Panc1 (cell line): ENCODE measurements around the gene ZC3H11A. TPM values are rescaled to one million over a fixed set of nuclear protein-coding genes. Genes with fewer than 3 reads are reported as not detected.
"Not testable (repeated sequence)": the region's sequence is repeated elsewhere in the genome, so short reads cannot be mapped to it uniquely, and the experiment has no call there.

Experiments used
- ATAC-seq: fragments of 200-7000 bp; cut with Tn5 transposase; 2 replicates; pipeline ENCODE4 v1.9.1; 2020; ENCODE audit warnings: mild to moderate bottlenecking, moderate library complexity
- BruUV-seq: library from RNA; stranded (reverse); fragments of 400-500 nt; replicated peaks from 2 replicates; lab custom pipeline; 2021; lab: Mats Ljungman, UMichigan
- CTCF ChIA-PET: fragments of 300-600 bp; sonication (Branson Sonifier 250); formaldehyde crosslinking; loops from one replicate; lab custom pipeline; 2022; ENCODE audit warnings: antibody characterized with exemption; lab: Charles Lee
- POLR2A ChIA-PET: fragments of 300-600 bp; sonication (Branson Sonifier 250); formaldehyde crosslinking; loops from one replicate; lab custom pipeline; 2022; ENCODE audit warnings: antibody characterized with exemption; lab: Charles Lee
- DNase-seq: peaks from one replicate; pipeline ENCODE4 v3.0.0-alpha.2; 2010; ENCODE audit warnings: low read depth, low spot score
- H3K27ac ChIP-seq: 2 replicates; pipeline ENCODE4 v1.5.1; 2011; ENCODE audit warnings: mild to moderate bottlenecking, low read length, inconsistent platforms
- H3K27me3 ChIP-seq: fragments of 200-500 bp; sonication (Bioruptor generic); 2 replicates; pipeline ENCODE4 v1.6.0; 2014; ENCODE audit warnings: low read length, inconsistent platforms; ENCODE audit not compliant: control insufficient read depth, insufficient read depth
- H3K36me3 ChIP-seq: fragments of 200-500 bp; sonication (Bioruptor generic); 2 replicates; pipeline ENCODE4 v1.5.1; 2014; ENCODE audit warnings: inconsistent platforms, mild to moderate bottlenecking, low read length, moderate library complexity; ENCODE audit not compliant: control insufficient read depth, insufficient read depth
- H3K4me1 ChIP-seq: 2 replicates; pipeline ENCODE4 v1.5.1; 2011; ENCODE audit warnings: inconsistent platforms, mild to moderate bottlenecking, low read length, moderate library complexity; ENCODE audit not compliant: control insufficient read depth, insufficient read depth
- H3K4me3 ChIP-seq, 2 experiments: 2 replicates each; pipeline ENCODE4 v1.5.1; 2011 to 2012; ENCODE audit warnings: low read depth in 2 of 2, low read length in 2 of 2, mild to moderate bottlenecking in 2 of 2, inconsistent platforms in 1 of 2, moderate library complexity in 1 of 2
- H3K9me3 ChIP-seq: fragments of 200-500 bp; sonication (Bioruptor generic); 2 replicates; pipeline ENCODE4 v1.5.1; 2014; ENCODE audit warnings: low read depth, mild to moderate bottlenecking, inconsistent platforms, low read length, moderate library complexity; ENCODE audit not compliant: control insufficient read depth, insufficient read depth
- POLR2AphosphoS5 ChIP-seq: IDR thresholded peaks from 2 replicates; pipeline ENCODE4 v1.6.1; 2012; ENCODE audit warnings: mild to moderate bottlenecking, low read depth, low read length, moderate library complexity
- REST ChIP-seq, 2 experiments: IDR thresholded peaks; 2 replicates each; pipeline ENCODE4 v1.6.1; 2011 to 2012; ENCODE audit warnings: low read depth in 2 of 2, control low read depth in 1 of 2, low read length in 1 of 2, mild to moderate bottlenecking in 1 of 2, moderate library complexity in 1 of 2; ENCODE audit not compliant: insufficient read depth in 1 of 2
- SIN3A ChIP-seq: IDR thresholded peaks from 2 replicates; pipeline ENCODE4 v1.6.1; 2012; ENCODE audit warnings: low read depth, mild to moderate bottlenecking, low read length, moderate library complexity, borderline replicate concordance; ENCODE audit not compliant: insufficient read depth
- TCF7L2 ChIP-seq: IDR thresholded peaks from 2 replicates; pipeline ENCODE4 v1.6.1; 2011; ENCODE audit warnings: mild to moderate bottlenecking, low read depth, low read length, inconsistent platforms
- in situ Hi-C: cut with HindIII; loops from 2 replicates; pipeline ENCODE4 v1.10.0; 2016; ENCODE audit warnings: low sequenced_read_pairs, low pct_unique_long_range_greater_than_20kb
- intact Hi-C: fragments of 100-400 bp; cut with micrococcal nuclease; formaldehyde crosslinking; loops from one replicate; pipeline ENCODE4 v1.10.0; 2022; ENCODE audit not compliant: unreplicated experiment
- total RNA-seq: library from RNA; stranded (reverse); gene quantifications from one replicate; pipeline ENCODE4 v1.2.1, GENCODE V29; 2021; ENCODE audit not compliant: unreplicated experiment
- TF ChIP-seq, protein P1 (sequence below): fragments of 450-650 bp; IDR thresholded peaks from 2 replicates; pipeline ENCODE4 v1.5.1; 2017; ENCODE audit warnings: mild to moderate bottlenecking

The ZC3H11A gene
- total RNA-seq, 1 experiment from 2014 or later, result 69.6 TPM

GRCh38 chr1:203756036-203756435 is 39.4 kb upstream of the ZC3H11A start:
- Histone ChIP-seq H3K9me3 (no peaks in the 10 kb centered on the region), H3K4me3 (no peak overlapping the region), H3K4me1 (no peaks in the 10 kb centered on the region), H3K27me3 (no peaks in the 10 kb centered on the region), H3K27ac (no peak overlapping the region), H3K36me3 (no peaks in the 10 kb centered on the region)
- no TSS peak for BruUV-seq
- ATAC-seq, result no peak
- intact Hi-C loops (no loop called here), in situ Hi-C loops (no loop called here)
- ChIA-PET POLR2A (no interaction called here), CTCF (no interaction called here)
- TF ChIP-seq POLR2AphosphoS5, result no peak
- TF ChIP-seq, protein P1, sequence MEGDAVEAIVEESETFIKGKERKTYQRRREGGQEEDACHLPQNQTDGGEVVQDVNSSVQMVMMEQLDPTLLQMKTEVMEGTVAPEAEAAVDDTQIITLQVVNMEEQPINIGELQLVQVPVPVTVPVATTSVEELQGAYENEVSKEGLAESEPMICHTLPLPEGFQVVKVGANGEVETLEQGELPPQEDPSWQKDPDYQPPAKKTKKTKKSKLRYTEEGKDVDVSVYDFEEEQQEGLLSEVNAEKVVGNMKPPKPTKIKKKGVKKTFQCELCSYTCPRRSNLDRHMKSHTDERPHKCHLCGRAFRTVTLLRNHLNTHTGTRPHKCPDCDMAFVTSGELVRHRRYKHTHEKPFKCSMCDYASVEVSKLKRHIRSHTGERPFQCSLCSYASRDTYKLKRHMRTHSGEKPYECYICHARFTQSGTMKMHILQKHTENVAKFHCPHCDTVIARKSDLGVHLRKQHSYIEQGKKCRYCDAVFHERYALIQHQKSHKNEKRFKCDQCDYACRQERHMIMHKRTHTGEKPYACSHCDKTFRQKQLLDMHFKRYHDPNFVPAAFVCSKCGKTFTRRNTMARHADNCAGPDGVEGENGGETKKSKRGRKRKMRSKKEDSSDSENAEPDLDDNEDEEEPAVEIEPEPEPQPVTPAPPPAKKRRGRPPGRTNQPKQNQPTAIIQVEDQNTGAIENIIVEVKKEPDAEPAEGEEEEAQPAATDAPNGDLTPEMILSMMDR, result no peak
- no peak for TF ChIP-seq REST (IDR thresholded peaks at IDR 0.05; ENCODE audit: insufficient read depth in 1 of 2, low read depth in 2 of 2, low read length in 1 of 2)
- no peak for TF ChIP-seq TCF7L2
- TF ChIP-seq SIN3A, result no peak
- no peak for DNase-seq

- CTCF ChIA-PET, result not testable (repeated sequence)
These were observed 36.7 kb upstream of the ZC3H11A start for GRCh38 chr1:203758749-203759148.

DNA sequence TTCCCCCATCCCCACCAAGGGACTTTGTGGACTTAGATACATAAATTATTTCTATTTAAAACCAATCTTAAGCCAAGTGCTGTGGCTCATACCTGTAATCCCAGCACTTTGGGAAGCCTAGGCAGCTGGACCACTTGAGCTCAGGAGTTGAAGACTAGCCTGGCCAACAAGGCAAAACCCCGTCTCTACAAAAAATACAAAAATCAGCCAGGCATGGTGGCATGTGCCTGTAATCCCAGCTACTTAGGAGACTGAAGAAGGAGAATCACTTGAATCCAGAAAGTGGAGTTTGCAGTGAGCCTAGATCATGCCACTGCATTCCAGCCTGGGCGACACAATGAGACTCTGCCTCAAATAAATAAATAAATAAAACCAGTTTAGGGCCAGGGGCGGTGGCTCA is 34.9 kb upstream of the ZC3H11A start:
- ATAC-seq (no peak), DNase-seq (no peak)
- BruUV-seq, result no TSS peak
- H3K9me3 ChIP-seq, result no peaks in the 10 kb centered on the region
- no peak overlapping the region for H3K4me3 ChIP-seq
- TF ChIP-seq POLR2AphosphoS5, result no peak
- TF ChIP-seq SIN3A, result no peak
- no peak for TF ChIP-seq TCF7L2
- no peak for TF ChIP-seq REST (IDR thresholded peaks at IDR 0.05; ENCODE audit: insufficient read depth in 1 of 2, low read depth in 2 of 2, low read length in 1 of 2)
- TF ChIP-seq, protein P1, result no peak
- H3K27ac ChIP-seq, result no peak overlapping the region
- H3K4me1 ChIP-seq, result no peaks in the 10 kb centered on the region
- ChIA-PET CTCF (no interaction called here), POLR2A (interaction anchor here (0.6 to 0.7 kb wide), 2 partner anchors 33 to 352 kb away, joined by 3 read pairs; no protein-coding TSS in a partner anchor)
- intact Hi-C loops (no loop called here), in situ Hi-C loops (no loop called here)
- H3K27me3 ChIP-seq, result no peaks in the 10 kb centered on the region
- no peaks in the 10 kb centered on the region for H3K36me3 ChIP-seq

More at GRCh38 chr1:203758749-203759148, 36.7 kb upstream of the ZC3H11A start:
- ATAC-seq, H3K27me3 ChIP-seq, H3K27ac ChIP-seq, H3K4me1 ChIP-seq, DNase-seq, BruUV-seq, H3K9me3 ChIP-seq, H3K36me3 ChIP-seq, POLR2A ChIA-PET, H3K4me3 ChIP-seq, intact Hi-C loops, in situ Hi-C loops: not testable (repeated sequence)

- BruUV-seq, POLR2A ChIA-PET, H3K9me3 ChIP-seq, intact Hi-C loops, CTCF ChIA-PET, H3K27ac ChIP-seq, ATAC-seq, in situ Hi-C loops, H3K36me3 ChIP-seq, DNase-seq, H3K27me3 ChIP-seq, H3K4me1 ChIP-seq, H3K4me3 ChIP-seq: not testable (repeated sequence)
These were observed 33.5 kb upstream of the ZC3H11A start for GRCh38 chr1:203761958-203762357.
